ENCODE measurements around the gene PAK1.

Gene PAK1

DNA sequence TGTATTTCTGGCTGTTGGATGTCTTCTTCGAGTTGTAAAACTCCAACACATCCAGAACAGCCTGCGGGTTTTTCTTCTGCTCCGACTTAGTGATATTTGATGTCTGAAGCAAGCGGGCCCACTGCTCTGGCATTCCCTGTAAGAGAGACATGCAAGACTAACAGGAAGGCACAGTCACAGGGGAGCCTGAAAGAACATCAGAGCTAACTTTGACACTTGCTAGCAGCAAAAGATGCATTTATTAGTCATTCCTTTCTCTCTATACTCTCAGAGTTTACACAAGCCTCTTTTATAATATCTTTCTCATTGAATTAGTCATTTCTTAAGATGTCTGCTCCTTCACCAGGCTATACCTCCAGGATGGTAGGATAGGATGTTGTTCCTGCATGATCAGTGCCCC is 94.6 kb downstream of the PAK1 start:
- Histone ChIP-seq H3K36me3 (ENCODE audit: insufficient read depth, low read length) (no peaks in the 10 kb centered on the region), H3K4me3 (ENCODE audit: low read depth, low read length, poor library complexity, severe bottlenecking) (no peak overlapping the region), H4K20me1 (ENCODE audit: insufficient read depth, low read length) (no peaks in the 10 kb centered on the region), H3K27me3 (ENCODE audit: insufficient read depth, low read length) (no peaks in the 10 kb centered on the region), H3K4me1 (ENCODE audit: insufficient read depth, low read length, severe bottlenecking) (no peaks in the 10 kb centered on the region), H3F3A (ENCODE audit: insufficient read depth, low read length) (no peaks in the 10 kb centered on the region), H2AFZ (ENCODE audit: low read length) (no peak overlapping the region), H3K27ac (ENCODE audit: low read depth, low read length, poor library complexity, severe bottlenecking) (no peak overlapping the region), H3K9me3 (ENCODE audit: low read length) (no peaks in the 10 kb centered on the region), H3K4me2 (ENCODE audit: low read length) (no peak overlapping the region), H3K79me2 (ENCODE audit: insufficient read depth, low read length) (no peaks in the 10 kb centered on the region), H3K9me2 (ENCODE audit: low read depth, low read length) (no peaks in the 10 kb centered on the region), H3K9ac (ENCODE audit: low read length) (no peak overlapping the region)
- TF ChIP-seq CTCF (IDR thresholded peaks at IDR 0.05; ENCODE audit: low read length) = no peak
- no peak for TF ChIP-seq EZH2 (IDR thresholded peaks at IDR 0.05; ENCODE audit: borderline replicate concordance, low read length)

- Histone ChIP-seq H3F3A (ENCODE audit: insufficient read depth, low read length) (no peaks in the 10 kb centered on the region), H3K4me3 (ENCODE audit: low read depth, low read length, poor library complexity, severe bottlenecking) (no peak overlapping the region), H4K20me1 (ENCODE audit: insufficient read depth, low read length) (no peaks in the 10 kb centered on the region), H3K4me1 (ENCODE audit: insufficient read depth, low read length, severe bottlenecking) (no peaks in the 10 kb centered on the region), H3K27ac (ENCODE audit: low read depth, low read length, poor library complexity, severe bottlenecking) (no peak overlapping the region), H3K9me3 (ENCODE audit: low read length) (no peaks in the 10 kb centered on the region), H3K36me3 (ENCODE audit: insufficient read depth, low read length) (no peaks in the 10 kb centered on the region), H3K79me2 (ENCODE audit: insufficient read depth, low read length) (no peaks in the 10 kb centered on the region), H3K9me2 (ENCODE audit: low read depth, low read length) (no peaks in the 10 kb centered on the region), H3K4me2 (ENCODE audit: low read length) (no peak overlapping the region), H2AFZ (ENCODE audit: low read length) (no peak overlapping the region), H3K27me3 (ENCODE audit: insufficient read depth, low read length) (no peaks in the 10 kb centered on the region), H3K9ac (ENCODE audit: low read length) (no peak overlapping the region)
- TF ChIP-seq EZH2 (IDR thresholded peaks at IDR 0.05; ENCODE audit: borderline replicate concordance, low read length) = no peak
- TF ChIP-seq CTCF (IDR thresholded peaks at IDR 0.05; ENCODE audit: low read length) = no peak
Measured at GRCh38 chr11:77377734-77378133, 96.2 kb downstream of the PAK1 start.

GRCh38 chr11:77375107-77375506 is 98.8 kb downstream of the PAK1 start:
- Histone ChIP-seq H3K79me2 (ENCODE audit: insufficient read depth, low read length) (no peaks in the 10 kb centered on the region), H3K4me2 (ENCODE audit: low read length) (no peak overlapping the region), H3K36me3 (ENCODE audit: insufficient read depth, low read length) (no peaks in the 10 kb centered on the region), H3K9ac (ENCODE audit: low read length) (no peak overlapping the region), H2AFZ (ENCODE audit: low read length) (no peak overlapping the region), H3K4me3 (ENCODE audit: low read depth, low read length, poor library complexity, severe bottlenecking) (no peak overlapping the region), H3K4me1 (ENCODE audit: insufficient read depth, low read length, severe bottlenecking) (no peaks in the 10 kb centered on the region), H3K27me3 (ENCODE audit: insufficient read depth, low read length) (no peaks in the 10 kb centered on the region), H3K27ac (ENCODE audit: low read depth, low read length, poor library complexity, severe bottlenecking) (no peak overlapping the region), H3K9me2 (ENCODE audit: low read depth, low read length) (no peaks in the 10 kb centered on the region), H3F3A (ENCODE audit: insufficient read depth, low read length) (no peaks in the 10 kb centered on the region), H4K20me1 (ENCODE audit: insufficient read depth, low read length) (no peaks in the 10 kb centered on the region), H3K9me3 (ENCODE audit: low read length) (no peaks in the 10 kb centered on the region)
- no peak for TF ChIP-seq CTCF (IDR thresholded peaks at IDR 0.05; ENCODE audit: low read length)
- TF ChIP-seq EZH2 (IDR thresholded peaks at IDR 0.05; ENCODE audit: borderline replicate concordance, low read length) = no peak
